ENCODE results near the gene ZNF540.
"Not testable (repeated sequence)": the region's sequence is repeated elsewhere in the genome, so short reads cannot be mapped to it uniquely, and the experiment has no call there.

ZNF540 gene

DNA sequence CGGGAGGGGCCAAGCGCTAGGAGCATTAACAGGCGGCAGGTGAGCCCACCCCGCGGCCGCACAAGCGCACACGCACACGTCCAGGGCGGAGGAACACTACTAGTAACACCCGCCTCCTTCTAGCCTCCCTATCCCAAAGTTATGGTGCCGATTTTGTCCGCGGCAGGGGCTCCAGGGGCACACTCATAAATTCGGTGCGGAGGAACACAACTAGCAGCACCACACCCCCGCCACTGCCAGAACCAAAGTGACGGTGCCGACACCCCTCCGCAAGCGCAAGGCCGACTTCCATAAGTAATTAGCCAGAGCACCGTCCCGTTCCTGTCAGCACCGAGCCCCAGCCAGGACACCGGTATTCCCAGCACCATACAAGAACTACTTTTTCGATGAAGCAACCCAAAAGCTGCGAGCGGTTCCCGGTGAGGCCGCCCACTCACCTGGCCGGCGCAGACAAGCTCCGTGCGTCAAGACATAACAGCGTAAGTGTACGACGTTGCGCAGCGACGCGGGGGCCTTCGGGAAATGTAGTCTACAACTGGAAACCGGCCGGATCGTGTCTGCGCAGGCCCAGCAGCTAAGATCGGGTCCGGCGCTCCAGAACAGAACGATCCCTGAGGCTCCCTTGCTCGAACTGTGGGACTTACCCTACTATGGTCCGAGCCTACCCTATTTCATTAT, at the start of gene ZNF540, which contains the start of gene ZNF571:
TSS of gene ZNF540 (plus strand) at position 573 of the 678 bp plus-strand sequence. CDS start 3,572 bp downstream, outside the sequence.
TSS of gene ZNF571 (minus strand) at position 489 of the 678 bp plus-strand sequence. CDS start 8,116 bp downstream, outside the sequence.
- DNase-seq: peak; percentile 92

GRCh38 chr19:37551129-37551993, 43.3 kb upstream of the ZNF540 start:
- DNase-seq: no peak

- DNase-seq: no peak
Observed at GRCh38 chr19:37563518-37563917, 31.2 kb upstream of the ZNF540 start.

- DNase-seq: no peak
Observed at GRCh38 chr19:37564624-37565369, 29.9 kb upstream of the ZNF540 start.

DNA sequence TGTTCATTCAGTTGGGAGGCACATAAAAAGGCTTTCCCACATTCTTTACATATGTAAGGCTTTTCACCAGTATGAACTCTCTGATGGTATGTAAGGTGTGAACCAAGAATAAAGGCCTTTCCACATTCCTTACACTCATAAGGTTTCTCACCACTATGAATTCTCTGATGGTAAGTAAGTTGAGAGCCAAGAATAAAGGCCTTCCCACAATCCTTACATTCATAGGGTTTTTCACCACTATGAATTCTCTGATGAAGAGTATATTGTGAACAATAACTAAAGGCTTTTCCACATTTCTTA, 29.4 kb upstream of the ZNF540 start:
- no peak for DNase-seq

DNA sequence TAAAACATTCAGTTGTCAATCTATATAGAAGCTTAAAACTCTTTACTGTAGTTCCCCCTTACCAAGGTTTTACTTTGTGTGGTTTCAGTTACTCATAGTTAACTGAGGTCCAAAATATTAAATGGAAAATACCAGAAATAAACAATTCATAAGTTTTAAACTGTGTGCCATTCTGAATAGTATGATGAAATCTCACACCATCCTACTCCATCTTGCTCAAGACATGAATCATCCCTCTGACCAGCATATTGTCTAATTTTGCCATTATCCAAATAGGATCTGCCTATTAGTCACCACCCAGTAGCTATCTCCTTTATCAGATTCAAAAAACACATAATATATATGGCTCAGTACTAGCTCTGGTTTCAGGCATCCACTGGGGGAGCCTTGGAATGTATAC, 22.5 kb upstream of the ZNF540 start:
- no peak for DNase-seq

DNA sequence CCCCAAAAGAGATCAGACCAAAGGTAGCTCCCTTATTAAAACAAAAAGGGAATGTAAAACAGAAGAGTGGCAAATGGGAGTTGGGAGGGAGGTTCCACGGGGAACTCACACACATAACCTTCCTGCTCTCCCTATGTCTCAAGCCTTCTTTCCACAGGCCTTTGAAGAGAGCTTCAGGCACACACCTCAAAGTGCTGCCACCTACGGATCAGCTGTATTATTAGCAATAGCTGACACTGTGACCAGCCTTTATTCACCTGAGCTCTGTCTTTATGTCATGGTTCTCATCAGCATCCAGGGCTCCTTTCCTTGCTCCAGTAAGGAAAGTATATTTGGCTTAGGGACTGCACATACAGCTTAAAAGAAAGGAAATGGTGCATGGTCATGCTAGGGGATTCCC, 11.3 kb upstream of the ZNF540 start:
- no peak for DNase-seq

DNA sequence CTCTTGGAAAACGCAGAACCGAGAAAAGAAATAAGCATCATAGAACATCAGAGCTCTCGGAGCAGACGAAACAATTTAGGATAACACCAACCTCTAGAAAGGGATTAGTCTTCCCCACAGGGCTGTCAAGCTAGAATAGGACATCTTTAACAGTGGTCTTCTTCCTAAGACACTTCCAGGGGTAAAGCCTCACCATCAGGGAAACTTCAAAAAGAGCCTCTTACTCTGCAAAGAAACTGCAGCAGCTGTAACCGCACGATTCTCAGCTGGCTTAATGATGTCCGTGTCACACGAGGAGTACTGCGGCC, 726 bp upstream of the ZNF540 start:
- no peak for DNase-seq

DNA sequence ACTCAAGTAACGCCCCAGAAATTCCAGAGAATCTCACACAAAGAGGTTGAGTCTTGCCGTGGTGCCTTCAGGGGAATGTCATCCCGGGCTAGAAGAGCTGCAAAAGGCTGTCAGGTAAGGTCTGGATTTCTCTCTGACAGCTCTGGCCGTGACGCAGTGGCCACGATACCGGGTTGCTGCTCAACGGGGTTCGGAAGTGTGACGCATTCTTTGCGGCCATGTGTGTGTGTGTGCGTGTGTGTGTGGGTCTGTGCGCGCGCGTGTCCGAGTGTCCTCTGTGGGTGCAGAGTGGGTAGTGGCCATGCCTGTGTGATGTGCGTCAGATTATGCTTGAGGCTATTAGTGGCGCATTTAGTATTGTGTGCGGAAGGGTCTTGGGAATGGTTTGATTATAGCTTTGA, 306 bp downstream of the ZNF540 start:
- DNase-seq: peak; percentile 59

DNA sequence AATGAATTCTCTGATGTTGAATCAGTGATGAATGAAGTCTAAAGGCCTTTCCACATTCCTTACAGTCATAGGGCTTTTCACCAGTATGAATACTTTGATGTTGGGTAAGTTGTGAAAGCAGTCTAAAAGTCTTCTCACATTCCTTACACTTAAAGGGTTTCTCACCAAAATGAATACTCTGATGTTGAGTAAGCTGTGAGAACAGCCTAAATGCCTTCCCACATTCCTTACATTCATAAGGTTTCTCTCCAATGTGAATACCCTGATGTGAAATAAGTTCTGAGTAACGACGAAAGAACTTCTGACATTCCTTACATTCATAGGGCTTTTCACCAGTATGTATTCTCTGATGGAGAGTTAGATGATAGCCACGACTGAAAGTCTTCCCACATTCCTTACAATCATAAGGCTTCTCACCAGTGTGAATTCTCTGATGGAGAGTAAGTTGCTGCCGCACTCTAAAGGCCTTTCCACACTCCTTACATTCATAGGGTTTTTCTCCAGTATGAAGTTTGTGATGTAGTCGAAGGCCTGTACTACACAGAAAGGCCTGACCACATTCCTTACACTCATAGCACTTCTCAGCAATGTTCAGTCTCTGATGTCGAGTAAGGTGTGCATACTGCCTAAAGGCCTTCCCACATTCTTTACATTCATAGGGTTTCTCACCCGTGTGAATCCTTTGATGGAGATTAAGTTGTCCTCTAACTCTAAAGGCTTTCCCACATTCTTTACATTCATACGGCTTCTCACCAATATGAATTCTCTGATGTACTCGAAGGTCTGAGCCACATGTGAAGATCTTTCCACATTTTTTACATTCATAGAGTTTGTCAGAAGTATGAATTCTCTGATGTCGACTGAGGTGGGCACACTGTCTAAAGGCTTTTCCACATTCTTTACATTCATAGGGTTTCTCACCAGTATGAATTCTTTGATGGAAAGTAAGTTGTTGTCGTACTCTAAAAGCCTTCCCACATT, 40.7 kb downstream of the ZNF540 start:
- DNase-seq: no peak

GRCh38 chr19:37654118-37654517, 59.4 kb downstream of the ZNF540 start:
- DNase-seq: no peak

DNA sequence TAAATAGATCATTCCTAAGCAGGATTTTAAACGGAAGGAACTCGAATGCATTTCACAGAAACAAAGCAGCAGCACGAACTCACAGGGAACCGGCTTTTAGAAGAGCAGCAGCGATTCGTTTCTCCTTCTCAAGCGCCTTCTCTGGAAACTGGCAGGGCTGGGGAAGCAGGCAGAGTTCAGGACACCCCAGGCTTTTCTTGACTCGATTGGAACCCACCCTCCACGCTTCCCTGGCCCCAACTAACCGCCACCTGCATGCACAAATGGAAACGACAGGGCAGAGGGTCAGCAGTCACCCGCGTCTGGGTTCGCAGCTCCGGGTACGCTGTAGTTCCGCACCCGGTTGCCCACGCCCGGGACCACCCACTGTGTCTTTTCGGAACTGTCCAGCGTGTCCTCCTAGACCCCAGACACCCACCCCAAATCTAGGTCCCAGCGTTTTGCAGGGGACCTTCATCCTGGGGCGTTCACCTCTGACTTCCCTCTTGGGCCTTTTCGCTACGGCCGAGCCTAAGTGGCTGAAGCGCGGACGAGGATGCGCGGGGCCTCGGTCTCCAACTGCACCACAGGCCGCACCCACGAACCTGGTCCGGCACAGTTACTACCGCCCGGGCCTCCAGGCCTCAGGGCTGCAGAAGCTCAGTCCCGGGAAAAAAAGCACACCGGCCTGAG, 60.1 kb downstream of the ZNF540 start:
- DNase-seq: peak; percentile 17

GRCh38 chr19:37655301-37655688, 60.6 kb downstream of the ZNF540 start, which contains the start of gene ZFP30:
Gene ZFP30, minus strand, starts transcription at chr19:37655465. Its CDS starts 7,643 bp downstream, at chr19:37647822.
- DNase-seq: peak; percentile 64

GRCh38 chr19:37655689-37656371, 61.2 kb downstream of the ZNF540 start:
- peak; percentile 46 for DNase-seq

DNA sequence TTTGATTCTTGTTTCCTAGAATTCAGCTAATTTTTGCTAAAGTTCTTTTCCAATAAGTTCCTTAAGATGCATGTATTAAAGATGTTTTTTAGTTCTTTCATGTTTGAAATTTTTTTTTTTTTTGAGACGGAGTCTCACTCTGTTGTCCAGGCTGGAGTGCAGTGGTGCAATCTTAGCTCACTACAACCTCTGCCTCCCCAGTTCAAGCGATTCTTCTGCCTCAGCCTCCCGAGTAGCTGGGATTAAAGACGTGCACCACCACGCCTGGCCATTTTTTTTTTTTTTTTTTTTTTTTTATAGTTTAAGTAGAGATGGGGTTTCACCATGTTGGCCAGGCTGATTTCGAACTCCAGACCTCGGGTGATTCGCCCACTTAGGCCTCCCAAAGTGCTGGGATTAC, 62.5 kb downstream of the ZNF540 start:
- not testable (repeated sequence) for DNase-seq
